ENCODE measurements around the gene EIF2B1. TPM values are rescaled to one million over a fixed set of nuclear protein-coding genes. Genes with fewer than 3 reads are reported as not detected.

EIF2B1 gene
- total RNA-seq, 6 experiments from 2014 or later, result 48.7 to 51.9 (median 50.3) TPM

DNA sequence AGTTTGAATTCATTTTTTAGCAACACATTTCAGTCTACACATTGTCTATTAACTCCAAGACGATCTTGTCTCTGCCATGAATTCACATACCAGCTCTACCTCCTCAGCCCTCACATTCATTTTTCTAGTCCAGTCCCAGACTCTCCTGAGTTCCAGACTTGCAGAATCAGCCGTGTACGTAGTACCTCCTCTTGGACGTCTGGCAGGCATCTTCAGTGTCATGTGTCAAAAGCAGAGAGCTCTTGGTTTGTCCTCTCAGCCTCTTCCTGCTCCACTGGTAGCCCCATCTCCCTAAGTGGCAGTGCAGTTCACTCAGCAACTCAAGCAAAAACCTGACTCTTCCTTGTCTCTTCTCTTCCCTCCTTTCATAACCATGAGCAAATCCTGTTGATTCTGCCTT lies 22.9 kb upstream of the EIF2B1 start:
- peaks cover 33% of the 10 kb centered on the region for H3K4me1 Mint-ChIP-seq (ENCODE audit: low read depth)
- no peak for DNase-seq
- no peak overlapping the region for H3K4me3 Mint-ChIP-seq
- TF ChIP-seq CTCF (IDR thresholded peaks at IDR 0.05), result no peak
- peaks cover 2% of the 10 kb centered on the region; the same call in 1 of the 2 replicates for H3K27me3 Mint-ChIP-seq (ENCODE audit: insufficient read depth)
- no peak overlapping the region for H3K27ac Mint-ChIP-seq
- H3K9me3 Mint-ChIP-seq, result no peaks in the 10 kb centered on the region
- H3K36me3 Mint-ChIP-seq (ENCODE audit: low read depth), result peaks cover 50% of the 10 kb centered on the region

DNA sequence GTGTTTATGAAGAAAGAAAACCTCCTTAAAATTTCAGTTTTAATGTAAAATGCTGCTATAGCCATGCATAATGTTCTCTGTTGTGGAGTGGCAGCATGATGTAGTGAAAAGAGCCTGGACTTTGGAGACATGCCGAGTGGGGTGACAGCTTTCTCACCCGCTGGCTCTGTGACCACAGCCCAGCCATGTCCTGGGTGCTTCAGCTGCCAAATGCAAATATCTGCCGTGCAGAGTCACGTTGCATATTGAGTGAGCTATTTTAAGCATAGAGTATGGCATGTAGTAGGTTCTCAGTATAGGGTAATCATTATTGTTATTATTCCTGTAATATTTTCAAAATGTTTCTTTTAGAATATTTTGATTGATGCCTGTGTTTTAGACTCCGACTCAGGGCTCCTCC lies 21.9 kb upstream of the EIF2B1 start:
- no peak overlapping the region for H3K4me3 Mint-ChIP-seq
- no peak overlapping the region for H3K27ac Mint-ChIP-seq
- H3K4me1 Mint-ChIP-seq (ENCODE audit: low read depth), result peaks cover 24% of the 10 kb centered on the region
- H3K36me3 Mint-ChIP-seq (ENCODE audit: low read depth), result peaks cover 50% of the 10 kb centered on the region
- no peak for TF ChIP-seq CTCF (IDR thresholded peaks at IDR 0.05)
- no peaks in the 10 kb centered on the region for H3K9me3 Mint-ChIP-seq
- no peak for DNase-seq
- H3K27me3 Mint-ChIP-seq (ENCODE audit: insufficient read depth), result peaks cover 2% of the 10 kb centered on the region; the same call in 1 of the 2 replicates

- H3K4me1 Mint-ChIP-seq (ENCODE audit: low read depth), result peaks cover 12% of the 10 kb centered on the region
- no peak for TF ChIP-seq CTCF (IDR thresholded peaks at IDR 0.05)
- no peak overlapping the region for H3K4me3 Mint-ChIP-seq
- peak overlapping the region; percentile 3; the same call in 1 of the 2 replicates for H3K27ac Mint-ChIP-seq
- H3K27me3 Mint-ChIP-seq (ENCODE audit: insufficient read depth), result no peaks in the 10 kb centered on the region; the same call in 1 of the 2 replicates
- H3K9me3 Mint-ChIP-seq, result no peaks in the 10 kb centered on the region
- DNase-seq, result no peak
- H3K36me3 Mint-ChIP-seq (ENCODE audit: low read depth), result peaks cover 42% of the 10 kb centered on the region
These were observed 20.7 kb upstream of the EIF2B1 start for GRCh38 chr12:123654129-123654701.

- Mint-ChIP-seq H3K36me3 (ENCODE audit: low read depth) (peaks cover 5% of the 10 kb centered on the region; the same call in 1 of the 2 replicates), H3K4me1 (ENCODE audit: low read depth) (no peaks in the 10 kb centered on the region), H3K27me3 (ENCODE audit: insufficient read depth) (no peaks in the 10 kb centered on the region), H3K4me3 (no peak overlapping the region), H3K9me3 (no peaks in the 10 kb centered on the region), H3K27ac (no peak overlapping the region)
- DNase-seq, result no peak
- TF ChIP-seq CTCF (IDR thresholded peaks at IDR 0.05), result no peak
These were observed 14.9 kb upstream of the EIF2B1 start for GRCh38 chr12:123648401-123648800.

DNA sequence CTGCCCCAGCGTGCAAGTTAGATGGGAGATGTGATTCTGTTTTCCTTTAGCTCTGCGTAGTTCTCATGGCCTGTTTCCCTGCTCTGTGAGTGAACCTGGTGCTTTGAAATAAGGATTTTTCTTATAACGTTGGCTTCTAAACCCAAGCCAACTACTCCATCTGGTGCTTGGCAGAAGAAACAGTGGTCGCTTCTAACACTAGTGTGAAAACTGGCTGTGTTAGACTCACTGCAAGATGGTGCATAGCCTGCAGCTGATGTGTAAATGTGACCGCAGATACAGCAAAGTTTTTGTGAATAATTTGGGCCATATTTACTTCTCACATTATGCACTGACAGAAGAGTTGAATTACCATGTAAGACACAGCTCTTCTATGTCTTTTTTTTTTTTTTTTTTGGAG lies 12.4 kb upstream of the EIF2B1 start:
- Mint-ChIP-seq H3K4me1 (ENCODE audit: low read depth) (no peaks in the 10 kb centered on the region), H3K9me3 (no peaks in the 10 kb centered on the region), H3K27ac (no peak overlapping the region), H3K4me3 (no peak overlapping the region), H3K27me3 (ENCODE audit: insufficient read depth) (no peaks in the 10 kb centered on the region), H3K36me3 (ENCODE audit: low read depth) (peaks cover under 1% of the 10 kb centered on the region; the same call in 1 of the 2 replicates)
- no peak for DNase-seq
- no peak for TF ChIP-seq CTCF (IDR thresholded peaks at IDR 0.05)

Data from HFFc6 (cell line).